Measurements from ENCODE around the gene PLAGL2.

Gene PLAGL2

GRCh38 chr20:32188376-32189122, 19.0 kb downstream of the PLAGL2 start:
- H3K27ac ChIP-seq: no peak overlapping the region
- TF ChIP-seq, protein P1, sequence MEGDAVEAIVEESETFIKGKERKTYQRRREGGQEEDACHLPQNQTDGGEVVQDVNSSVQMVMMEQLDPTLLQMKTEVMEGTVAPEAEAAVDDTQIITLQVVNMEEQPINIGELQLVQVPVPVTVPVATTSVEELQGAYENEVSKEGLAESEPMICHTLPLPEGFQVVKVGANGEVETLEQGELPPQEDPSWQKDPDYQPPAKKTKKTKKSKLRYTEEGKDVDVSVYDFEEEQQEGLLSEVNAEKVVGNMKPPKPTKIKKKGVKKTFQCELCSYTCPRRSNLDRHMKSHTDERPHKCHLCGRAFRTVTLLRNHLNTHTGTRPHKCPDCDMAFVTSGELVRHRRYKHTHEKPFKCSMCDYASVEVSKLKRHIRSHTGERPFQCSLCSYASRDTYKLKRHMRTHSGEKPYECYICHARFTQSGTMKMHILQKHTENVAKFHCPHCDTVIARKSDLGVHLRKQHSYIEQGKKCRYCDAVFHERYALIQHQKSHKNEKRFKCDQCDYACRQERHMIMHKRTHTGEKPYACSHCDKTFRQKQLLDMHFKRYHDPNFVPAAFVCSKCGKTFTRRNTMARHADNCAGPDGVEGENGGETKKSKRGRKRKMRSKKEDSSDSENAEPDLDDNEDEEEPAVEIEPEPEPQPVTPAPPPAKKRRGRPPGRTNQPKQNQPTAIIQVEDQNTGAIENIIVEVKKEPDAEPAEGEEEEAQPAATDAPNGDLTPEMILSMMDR (IDR thresholded peaks at IDR 0.05): no peak
- DNase-seq (ENCODE audit: low spot score): no peak
- peak overlapping the region; percentile 85 for H3K4me3 ChIP-seq

GRCh38 chr20:32186506-32186905, 21.0 kb downstream of the PLAGL2 start:
- no peak for DNase-seq (ENCODE audit: low spot score)
- no peak overlapping the region for H3K4me3 ChIP-seq
- no peak overlapping the region for H3K27ac ChIP-seq
- TF ChIP-seq, protein P1 (IDR thresholded peaks at IDR 0.05): no peak

DNA sequence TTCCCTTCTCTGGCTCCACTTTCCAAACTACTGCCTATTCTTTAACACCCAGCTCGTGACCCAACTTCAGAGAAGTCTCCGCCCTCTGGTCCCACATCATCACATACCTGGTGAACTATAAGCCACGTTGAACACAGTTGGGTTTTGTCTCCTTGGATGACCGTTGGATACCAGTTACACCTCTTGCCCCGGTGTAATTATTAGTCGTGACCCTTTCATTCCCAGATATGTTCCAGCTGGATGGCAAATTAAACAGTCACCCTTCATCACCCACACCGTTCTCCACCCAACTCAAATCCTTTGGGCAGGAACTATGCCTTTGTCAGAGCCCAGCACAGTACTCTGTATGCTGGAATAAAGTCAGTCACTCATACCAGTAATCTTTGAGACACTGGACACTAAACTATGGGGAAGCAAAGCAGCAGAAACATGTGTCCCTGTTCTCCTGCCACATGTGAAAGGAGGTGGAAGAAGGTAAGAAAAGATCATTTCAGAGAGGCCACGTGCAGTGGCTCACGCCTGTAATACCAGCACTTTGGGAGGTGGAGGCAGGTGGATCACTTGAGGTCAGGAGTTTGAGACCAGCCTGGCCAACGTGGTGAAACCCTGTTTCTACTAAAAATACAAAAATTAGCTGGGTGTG, 22.5 kb downstream of the PLAGL2 start:
- Histone ChIP-seq H3K27ac (no peak overlapping the region), H3K4me3 (no peak overlapping the region)
- TF ChIP-seq, protein P1 (IDR thresholded peaks at IDR 0.05): no peak
- DNase-seq (ENCODE audit: low spot score): no peak

- Histone ChIP-seq H3K4me3 (no peak overlapping the region), H3K27ac (no peak overlapping the region)
- peak; percentile 16 for DNase-seq (ENCODE audit: low spot score)
- TF ChIP-seq, protein P1 (IDR thresholded peaks at IDR 0.05): no peak
These were observed 23.5 kb downstream of the PLAGL2 start for GRCh38 chr20:32183947-32184635.

DNA sequence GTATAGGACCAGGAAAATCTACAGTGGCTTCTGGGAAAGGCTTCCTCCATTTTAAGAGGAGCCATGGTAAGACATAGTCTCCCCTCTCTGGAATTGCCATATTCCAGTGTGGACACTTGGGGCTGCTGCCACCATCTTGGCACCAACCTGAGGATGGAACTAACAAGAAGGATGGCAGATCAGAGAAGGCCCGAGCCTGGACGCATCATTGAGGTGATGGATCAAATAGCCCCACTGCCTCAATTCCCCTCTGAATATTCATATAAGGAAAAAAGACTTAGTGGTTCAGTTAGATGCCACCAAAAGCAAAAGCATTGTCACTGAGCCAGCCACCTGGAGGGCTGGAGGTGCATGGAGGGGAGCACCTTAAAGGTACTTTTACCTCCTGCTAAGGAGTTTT, 25.9 kb downstream of the PLAGL2 start:
- H3K4me3 ChIP-seq: no peak overlapping the region
- no peak for DNase-seq (ENCODE audit: low spot score)
- TF ChIP-seq, protein P1 (IDR thresholded peaks at IDR 0.05): no peak
- H3K27ac ChIP-seq: no peak overlapping the region

GRCh38 chr20:32179934-32180333, 27.6 kb downstream of the PLAGL2 start:
- Histone ChIP-seq H3K4me3 (no peak overlapping the region), H3K27ac (no peak overlapping the region)
- DNase-seq (ENCODE audit: low spot score): no peak
- TF ChIP-seq, protein P1 (IDR thresholded peaks at IDR 0.05): no peak

All from coronary artery (tissue), 2 donors.